Ectodermal cell (in vitro differentiated cells): ENCODE data around the gene SLC13A4.

Experiments used
- H3K27ac ChIP-seq: 2 replicates; pipeline ENCODE4 v1.7.0; 2013; ENCODE audit warnings: mild to moderate bottlenecking, low read depth, low read length; ENCODE audit not compliant: insufficient read depth, poor library complexity, severe bottlenecking
- H3K27me3 ChIP-seq: 2 replicates; pipeline ENCODE4 v1.7.0; 2013; ENCODE audit warnings: mild to moderate bottlenecking, low read length; ENCODE audit not compliant: insufficient read depth, control insufficient read depth, poor library complexity, severe bottlenecking
- H3K36me3 ChIP-seq: one replicate; pipeline ENCODE4 v1.7.0; 2013; ENCODE audit warnings: low read length; ENCODE audit not compliant: control insufficient read depth, insufficient read depth
- H3K4me1 ChIP-seq: one replicate; pipeline ENCODE4 v1.7.0; 2013; ENCODE audit warnings: low read length; ENCODE audit not compliant: control insufficient read depth, insufficient read depth
- H3K4me3 ChIP-seq: 2 replicates; pipeline ENCODE4 v1.7.0; 2013; ENCODE audit warnings: low read depth, low read length, control low read depth; ENCODE audit not compliant: insufficient read depth
- H3K9me3 ChIP-seq: 2 replicates; pipeline ENCODE4 v1.7.0; 2013; ENCODE audit warnings: mild to moderate bottlenecking, low read length, moderate library complexity; ENCODE audit not compliant: control insufficient read depth
- WGBS, 2 experiments: methylation state at CpG; one replicate each; pipeline ENCODE4 v1.1.7; 2013; ENCODE audit warnings: missing lambda C conversion rate in 2 of 2; 5-methylcytosine and 5-hydroxymethylcytosine counted together

The SLC13A4 gene

GRCh38 chr7:135712182-135712782 is 15.7 kb downstream of the SLC13A4 start:
- Histone ChIP-seq H3K4me3 (no peak overlapping the region), H3K27ac (no peak overlapping the region)

DNA sequence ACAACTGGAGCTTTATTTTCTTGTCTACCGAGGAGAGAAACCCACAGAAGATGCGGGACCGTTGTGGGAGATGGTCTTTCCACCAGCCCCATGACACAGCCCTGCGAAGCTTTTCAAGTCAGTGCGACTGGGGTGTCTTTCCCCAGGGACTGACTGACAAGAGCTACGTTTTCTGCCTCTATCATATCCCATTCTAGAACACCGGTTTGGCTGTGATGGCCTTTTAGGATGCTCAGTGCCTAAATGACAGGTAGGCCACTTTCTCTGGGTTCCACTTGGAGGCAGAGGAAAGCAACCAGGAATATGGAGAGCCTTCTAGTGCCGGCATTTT is 16.9 kb downstream of the SLC13A4 start:
- Histone ChIP-seq H3K36me3 (no peaks in the 10 kb centered on the region), H3K4me3 (no peak overlapping the region), H3K27ac (no peak overlapping the region), H3K9me3 (no peaks in the 10 kb centered on the region), H3K4me1 (peaks cover 9% of the 10 kb centered on the region), H3K27me3 (no peaks in the 10 kb centered on the region)
- 77 to 82% methylated on average over 8 of the region's 8 CpGs for WGBS, 2 experiments

More at GRCh38 chr7:135712182-135712782, 15.7 kb downstream of the SLC13A4 start:
- no peaks in the 10 kb centered on the region for H3K27me3 ChIP-seq
- peaks cover 9% of the 10 kb centered on the region for H3K4me1 ChIP-seq
- no peaks in the 10 kb centered on the region for H3K36me3 ChIP-seq
- no peaks in the 10 kb centered on the region for H3K9me3 ChIP-seq
- 89 to 91% methylated on average over 4 of the region's 4 CpGs for WGBS, 2 experiments

DNA sequence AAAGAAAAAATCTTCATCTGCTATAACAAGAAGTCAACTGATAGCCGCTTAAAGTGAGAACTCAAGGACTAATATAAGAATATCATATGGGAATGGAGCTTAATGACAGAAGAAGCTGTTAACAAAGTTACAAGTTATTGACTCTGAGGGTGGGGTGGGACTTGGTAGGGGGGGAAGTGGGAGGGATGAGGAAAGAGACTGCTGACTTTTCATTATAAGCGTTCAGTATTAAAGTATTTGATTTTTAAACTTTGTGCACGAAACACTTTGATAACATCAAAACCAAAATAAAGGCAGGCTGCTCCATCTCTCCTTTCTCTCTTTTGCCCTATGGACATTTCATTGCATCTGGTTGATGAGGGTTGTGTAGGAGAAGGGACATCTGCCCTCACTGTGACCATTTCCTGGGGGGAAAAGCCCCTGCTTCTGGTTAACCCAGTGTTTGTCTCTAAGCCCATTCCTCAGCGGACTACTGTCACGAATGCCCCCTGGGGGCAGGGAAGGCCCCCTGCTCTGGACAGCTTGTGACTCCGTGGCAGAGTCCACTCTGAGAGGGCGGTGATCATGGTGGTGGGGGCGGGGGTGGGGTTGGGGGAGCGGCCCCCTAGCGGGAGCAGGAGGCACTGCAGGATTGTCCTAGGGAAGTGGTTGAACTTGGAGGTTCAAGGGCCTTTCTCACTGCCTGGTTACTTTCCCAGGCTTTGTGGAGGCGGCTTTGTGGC is 17.4 kb downstream of the SLC13A4 start:
- 43 to 44% methylated on average over 11 of the region's 11 CpGs for whole genome bisulfite sequencing, 2 experiments
- no peak overlapping the region for H3K27ac ChIP-seq
- H3K4me1 ChIP-seq = peaks cover 9% of the 10 kb centered on the region

DNA sequence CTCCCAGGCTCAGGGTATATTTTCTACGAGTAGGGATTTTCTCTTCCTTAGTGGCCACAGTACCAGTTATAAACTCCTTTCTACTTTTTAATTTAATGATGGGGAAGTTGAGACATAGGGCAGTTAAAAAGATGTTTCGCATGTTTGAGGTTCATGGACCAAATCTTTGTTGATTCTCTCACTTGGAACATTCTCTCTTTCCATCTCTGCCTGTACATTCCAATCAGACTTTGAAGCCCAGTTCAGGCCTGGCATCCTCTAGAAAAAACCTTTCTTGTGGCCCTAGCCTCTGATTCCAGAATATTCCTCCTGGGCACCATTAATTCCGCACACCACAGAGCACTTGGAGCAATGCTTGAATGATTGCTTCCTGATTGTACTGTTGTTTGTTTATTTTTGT is 18.5 kb downstream of the SLC13A4 start:
- Histone ChIP-seq H3K9me3 (no peaks in the 10 kb centered on the region), H3K4me3 (no peak overlapping the region), H3K36me3 (no peaks in the 10 kb centered on the region), H3K4me1 (peaks cover 9% of the 10 kb centered on the region), H3K27me3 (no peaks in the 10 kb centered on the region), H3K27ac (no peak overlapping the region)
- WGBS, 2 experiments = 92 to 98% methylated on average over 3 of the region's 3 CpGs

More for the DNA sequence above, 17.4 kb downstream of the SLC13A4 start:
- no peaks in the 10 kb centered on the region for H3K9me3 ChIP-seq
- H3K36me3 ChIP-seq = no peaks in the 10 kb centered on the region
- no peak overlapping the region for H3K4me3 ChIP-seq
- H3K27me3 ChIP-seq = no peaks in the 10 kb centered on the region

GRCh38 chr7:135708041-135708440 is 19.9 kb downstream of the SLC13A4 start:
- H3K27ac ChIP-seq = no peak overlapping the region
- no peaks in the 10 kb centered on the region for H3K4me1 ChIP-seq
- no peaks in the 10 kb centered on the region for H3K9me3 ChIP-seq
- no peaks in the 10 kb centered on the region for H3K36me3 ChIP-seq
- H3K27me3 ChIP-seq = no peaks in the 10 kb centered on the region
- no peak overlapping the region for H3K4me3 ChIP-seq
- 90% methylated on average over 14 of the region's 14 CpGs for WGBS, 2 experiments

GRCh38 chr7:135707570-135707966 is 20.4 kb downstream of the SLC13A4 start:
- H3K4me3 ChIP-seq = no peak overlapping the region
- no peak overlapping the region for H3K27ac ChIP-seq
- H3K36me3 ChIP-seq = no peaks in the 10 kb centered on the region
- H3K9me3 ChIP-seq = no peaks in the 10 kb centered on the region
- no peaks in the 10 kb centered on the region for H3K4me1 ChIP-seq
- no peaks in the 10 kb centered on the region for H3K27me3 ChIP-seq
- 94 to 95% methylated on average over 5 of the region's 5 CpGs for WGBS, 2 experiments

GRCh38 chr7:135706858-135707569 is 21.0 kb downstream of the SLC13A4 start:
- Histone ChIP-seq H3K36me3 (no peaks in the 10 kb centered on the region), H3K4me1 (no peaks in the 10 kb centered on the region), H3K27me3 (no peaks in the 10 kb centered on the region), H3K9me3 (no peaks in the 10 kb centered on the region), H3K27ac (no peak overlapping the region), H3K4me3 (no peak overlapping the region)
- 81 to 97% methylated on average over 5 to 7 of the region's 7 CpGs for WGBS, 2 experiments

- H3K36me3 ChIP-seq = no peaks in the 10 kb centered on the region
- H3K27me3 ChIP-seq = no peaks in the 10 kb centered on the region
- 89 to 90% methylated on average over 20 of the region's 20 CpGs for WGBS, 2 experiments
- no peak overlapping the region for H3K4me3 ChIP-seq
- H3K9me3 ChIP-seq = no peaks in the 10 kb centered on the region
- no peak overlapping the region for H3K27ac ChIP-seq
- H3K4me1 ChIP-seq = no peaks in the 10 kb centered on the region
These were observed 21.8 kb downstream of the SLC13A4 start for GRCh38 chr7:135706038-135706742.

GRCh38 chr7:135704698-135705097 is 23.3 kb downstream of the SLC13A4 start:
- Histone ChIP-seq H3K9me3 (no peaks in the 10 kb centered on the region), H3K36me3 (no peaks in the 10 kb centered on the region), H3K4me3 (no peak overlapping the region), H3K27ac (no peak overlapping the region), H3K4me1 (no peaks in the 10 kb centered on the region), H3K27me3 (no peaks in the 10 kb centered on the region)
- WGBS, 2 experiments = 73 to 77% methylated on average over 5 of the region's 5 CpGs

GRCh38 chr7:135704074-135704473 is 23.9 kb downstream of the SLC13A4 start:
- Histone ChIP-seq H3K27ac (no peak overlapping the region), H3K4me3 (no peak overlapping the region), H3K36me3 (no peaks in the 10 kb centered on the region), H3K27me3 (no peaks in the 10 kb centered on the region), H3K9me3 (no peaks in the 10 kb centered on the region), H3K4me1 (no peaks in the 10 kb centered on the region)
- 45% methylated on average over 2 of the region's 2 CpGs for WGBS, 2 experiments
